Stimulated activated CD4-positive, alpha-beta T cell treated with anti-CD3 and anti-CD28 coated beads, TNF-alpha, amount 100 ng/mL, for 48 hours (primary cell): ENCODE measurements around the gene PLCB4.
"Not testable (repeated sequence)": the region's sequence is repeated elsewhere in the genome, so short reads cannot be mapped to it uniquely, and the experiment has no call there.

ENCODE experiments used
- DNase-seq, 3 donors: peaks; one replicate each; pipeline ENCODE4 v3.0.0-alpha.2; 2020; ENCODE audit warnings: low read depth in 3 of 3

The PLCB4 gene

DNA sequence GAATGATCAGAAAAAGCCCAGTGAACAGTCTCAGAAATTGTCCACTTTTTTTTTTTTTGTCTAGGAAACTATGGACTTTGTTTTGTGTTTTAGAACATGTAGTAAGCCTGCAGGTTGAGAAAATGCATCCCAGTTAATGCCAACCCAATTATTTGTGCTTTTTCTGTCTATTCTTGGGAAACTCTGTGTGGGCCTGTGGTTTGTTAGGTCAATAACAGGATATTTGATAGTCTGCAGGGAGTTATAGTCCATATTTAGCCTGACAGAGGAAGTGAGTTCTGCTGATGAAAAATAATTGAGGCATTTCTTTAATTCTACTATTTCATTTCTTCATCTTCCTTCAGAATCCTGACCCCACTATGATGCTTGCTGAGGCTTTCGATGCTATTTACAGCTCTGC lies 291.5 kb downstream of the PLCB4 start:
- no peak for DNase-seq

DNA sequence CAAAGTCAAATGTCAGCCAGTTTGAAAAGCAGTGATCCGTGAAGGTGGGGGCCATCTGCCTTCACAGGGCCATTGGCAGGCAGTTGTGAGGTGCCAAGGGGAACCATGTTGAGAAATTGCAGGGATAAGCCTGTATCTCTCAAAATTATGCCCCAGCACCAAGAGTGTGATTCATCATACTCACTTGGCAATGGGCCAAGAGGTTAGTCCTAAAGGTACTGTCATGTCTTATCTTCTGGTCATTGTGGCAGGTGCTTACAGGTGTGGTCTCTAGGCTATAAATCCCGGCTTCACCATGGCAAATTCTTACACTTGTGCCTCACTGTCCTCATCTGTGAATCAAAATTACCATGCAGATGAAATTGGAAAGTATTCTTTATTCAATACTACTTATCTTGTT lies 294.8 kb downstream of the PLCB4 start:
- DNase-seq, result no peak

DNA sequence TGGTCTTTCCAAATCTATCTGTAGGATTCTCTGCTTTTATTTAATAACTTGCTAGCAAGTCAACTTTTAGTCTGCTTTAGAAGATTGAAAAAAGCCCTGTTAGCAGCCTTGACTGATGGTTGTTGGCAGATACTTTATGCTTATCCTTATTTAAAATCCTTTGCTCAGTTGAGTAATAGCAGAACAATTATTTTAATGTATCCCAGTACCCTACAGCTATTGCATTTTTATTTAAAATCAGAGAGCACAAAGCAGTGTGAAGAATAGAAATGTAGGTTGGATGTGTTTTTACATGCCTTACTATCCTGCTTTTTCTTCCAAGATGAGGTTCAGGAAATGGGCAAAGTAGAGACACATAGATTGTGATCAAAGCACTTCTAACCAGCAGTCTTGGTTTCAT lies 298.4 kb downstream of the PLCB4 start:
- no peak for DNase-seq

DNA sequence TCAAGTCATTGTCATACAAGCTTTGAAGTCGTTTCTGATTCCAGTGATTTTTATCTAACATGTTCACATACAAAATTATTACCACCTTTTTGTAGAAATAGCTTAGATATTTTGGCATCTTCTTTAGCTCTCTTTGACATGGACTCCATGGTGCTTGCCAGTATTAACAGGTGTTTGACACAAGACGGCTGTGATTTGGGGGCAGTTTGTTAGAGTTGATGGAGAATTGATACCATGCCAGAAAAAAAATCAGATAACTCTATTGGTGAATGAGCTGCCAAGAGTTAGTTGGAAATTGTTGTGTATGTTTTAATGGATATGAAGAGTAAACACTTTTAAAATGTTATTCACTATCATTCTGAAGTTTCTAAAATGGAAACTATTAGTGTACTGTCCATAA lies 298.9 kb downstream of the PLCB4 start:
- DNase-seq, result no peak

DNA sequence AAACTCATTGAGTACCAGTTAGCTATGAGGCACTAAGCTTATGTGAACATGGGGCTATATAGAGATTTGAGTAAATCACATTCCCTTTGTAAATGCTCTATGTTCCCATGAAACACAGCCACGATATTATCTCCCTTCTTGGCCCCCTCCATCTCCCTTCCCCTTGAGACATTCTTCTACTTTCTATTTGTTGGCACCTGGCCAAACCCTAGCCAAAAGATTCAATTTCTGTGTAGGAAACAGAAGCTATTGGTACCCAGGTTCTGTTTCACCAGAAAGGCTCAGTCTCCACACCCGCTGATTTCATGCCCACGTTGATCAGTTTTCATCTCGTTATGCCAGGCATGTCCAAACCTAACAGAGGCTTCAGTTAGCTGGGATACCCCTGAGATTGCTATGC lies 300.0 kb downstream of the PLCB4 start:
- no peak for DNase-seq

DNA sequence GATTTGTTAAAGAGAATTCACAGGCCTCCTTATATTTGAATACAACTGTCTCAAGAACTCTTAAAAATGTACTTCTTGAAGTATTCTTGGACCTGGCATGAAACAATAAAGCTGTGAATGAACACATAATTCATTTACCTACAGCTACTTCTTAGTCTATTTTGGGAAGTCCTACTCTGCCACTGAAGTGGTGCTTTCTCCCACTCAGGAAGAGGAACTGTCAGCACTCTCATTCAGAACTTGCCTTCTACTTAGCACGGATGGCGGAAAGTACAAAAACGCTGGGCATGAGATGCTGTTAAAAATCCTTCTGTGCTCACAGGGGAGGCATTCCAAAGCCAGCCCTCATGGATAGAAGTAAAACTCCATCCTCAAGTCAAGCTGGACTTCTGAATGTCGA lies 300.7 kb downstream of the PLCB4 start:
- DNase-seq, result no peak

DNA sequence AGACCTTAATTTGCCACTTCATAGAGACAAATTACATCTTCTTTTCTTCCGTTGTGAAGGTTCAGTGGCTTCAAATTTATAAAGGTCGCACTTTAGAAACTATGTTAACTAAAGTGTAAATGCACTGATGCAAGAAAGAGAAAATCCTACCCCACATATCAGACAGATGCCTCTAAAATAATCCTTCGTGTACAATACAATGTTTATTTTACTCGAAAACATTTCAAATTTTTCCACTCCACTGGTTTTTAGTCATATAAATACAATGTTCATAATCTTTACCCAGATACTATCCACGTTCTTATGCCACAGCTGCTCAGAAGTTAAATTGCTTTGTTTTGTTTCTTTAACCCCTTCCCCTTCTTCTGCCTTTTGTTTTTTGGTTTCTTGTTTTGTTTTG lies 305.2 kb downstream of the PLCB4 start:
- no peak for DNase-seq

DNA sequence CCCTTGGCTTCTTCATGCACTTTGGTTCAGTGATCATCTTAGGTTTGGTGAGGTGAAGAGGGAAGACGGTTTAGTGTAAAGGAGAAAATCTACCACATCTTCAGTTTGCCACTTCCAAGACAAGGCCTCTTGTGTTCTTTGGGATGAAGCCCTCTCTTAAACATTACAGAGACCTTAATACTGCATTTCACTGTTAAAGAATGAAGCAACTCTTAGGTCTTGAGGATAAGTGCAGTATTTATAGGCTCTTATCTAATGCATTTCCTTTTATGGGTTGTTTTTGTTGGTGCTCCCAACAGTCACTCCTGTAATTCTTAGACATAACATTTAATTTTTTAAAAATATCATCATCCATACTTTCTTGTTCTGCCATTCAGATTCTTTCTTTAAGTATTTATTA lies 305.6 kb downstream of the PLCB4 start:
- DNase-seq, result no peak

DNA sequence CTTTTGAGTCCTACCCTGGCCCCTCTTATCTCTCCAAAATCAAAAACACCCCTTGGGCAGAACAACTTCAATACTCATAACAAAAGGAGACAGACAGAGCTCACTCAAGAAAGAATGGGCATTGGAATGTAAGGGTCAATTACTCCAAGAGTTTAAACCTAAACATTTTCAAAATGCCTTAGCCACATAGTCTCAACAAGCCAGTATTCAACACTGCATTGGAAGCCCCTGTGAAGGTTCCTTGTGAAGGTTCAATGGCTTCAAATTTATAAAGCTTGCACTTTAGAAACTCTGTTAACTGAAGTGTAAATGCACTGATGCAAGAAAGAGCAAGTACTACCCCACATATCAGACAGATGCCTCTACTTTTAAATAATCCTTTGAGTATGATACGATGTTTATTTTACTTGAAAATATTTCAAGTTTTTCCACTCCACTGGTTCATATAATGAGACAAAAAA lies 306.4 kb downstream of the PLCB4 start:
- DNase-seq, result no peak

DNA sequence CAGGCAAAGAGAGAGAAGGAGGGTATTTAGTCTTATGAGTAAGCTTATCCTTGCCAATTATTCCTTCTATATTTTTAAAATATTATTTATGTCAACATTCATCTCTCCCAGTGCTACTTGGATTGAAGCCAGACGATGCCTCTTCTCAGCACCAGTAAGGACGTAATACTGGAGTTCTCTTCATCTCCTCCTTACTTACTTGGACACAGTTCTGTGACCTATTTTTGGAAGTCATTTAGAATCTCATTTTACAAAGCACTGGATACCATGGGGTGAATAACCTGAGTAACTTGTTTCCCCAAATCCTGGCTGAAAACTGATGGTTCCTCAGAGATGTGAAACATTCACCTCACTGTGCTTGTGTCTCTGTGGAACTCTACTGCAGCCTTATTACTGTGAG lies 308.1 kb downstream of the PLCB4 start:
- DNase-seq, result no peak

DNA sequence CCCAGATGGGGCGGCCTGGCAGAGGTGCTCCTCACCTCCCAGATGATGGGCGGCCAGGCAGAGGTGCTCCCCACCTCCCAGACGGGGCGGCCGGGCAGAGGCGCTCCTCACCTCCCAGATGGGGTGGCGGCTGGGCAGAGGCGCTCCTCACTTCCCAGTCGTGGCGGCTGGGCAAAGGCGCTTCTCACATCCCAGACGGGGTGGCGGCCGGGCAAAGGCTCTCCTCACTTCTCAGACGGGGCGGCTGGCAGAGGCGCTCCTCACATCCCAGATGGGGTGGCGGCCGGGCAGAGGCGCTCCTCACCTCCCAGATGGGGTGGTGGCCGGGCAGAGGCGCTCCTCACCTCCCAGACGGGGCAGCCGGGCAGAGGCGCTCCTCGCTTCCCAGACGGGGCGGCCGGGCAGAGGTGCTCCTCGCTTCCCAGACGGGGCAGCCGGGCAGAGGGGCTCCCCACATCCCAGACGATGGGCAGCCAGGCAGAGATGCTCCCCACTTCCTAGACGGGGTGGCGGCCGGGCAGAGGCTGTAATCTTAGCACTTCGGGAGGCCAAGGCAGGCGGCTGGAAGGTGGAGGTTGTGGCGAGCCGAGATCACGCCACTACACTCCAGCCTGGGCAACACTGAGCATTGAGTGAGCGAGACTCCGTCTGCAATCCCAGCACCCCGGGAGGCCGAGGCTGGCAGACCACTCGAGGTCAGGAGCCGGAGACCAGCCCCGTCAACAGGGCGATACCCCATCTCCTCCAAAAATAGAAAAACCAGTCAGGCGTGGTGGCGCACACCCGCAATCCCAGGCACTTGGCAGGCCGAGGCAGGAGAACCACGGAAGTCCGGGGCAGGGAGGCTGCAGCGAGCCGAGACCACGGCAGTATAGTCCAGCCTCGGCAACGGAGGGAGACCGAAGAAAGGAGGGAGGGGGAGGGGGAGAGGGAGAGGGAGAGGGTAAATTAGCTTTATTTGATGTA lies 316.7 kb downstream of the PLCB4 start:
- DNase-seq, result not testable (repeated sequence)

DNA sequence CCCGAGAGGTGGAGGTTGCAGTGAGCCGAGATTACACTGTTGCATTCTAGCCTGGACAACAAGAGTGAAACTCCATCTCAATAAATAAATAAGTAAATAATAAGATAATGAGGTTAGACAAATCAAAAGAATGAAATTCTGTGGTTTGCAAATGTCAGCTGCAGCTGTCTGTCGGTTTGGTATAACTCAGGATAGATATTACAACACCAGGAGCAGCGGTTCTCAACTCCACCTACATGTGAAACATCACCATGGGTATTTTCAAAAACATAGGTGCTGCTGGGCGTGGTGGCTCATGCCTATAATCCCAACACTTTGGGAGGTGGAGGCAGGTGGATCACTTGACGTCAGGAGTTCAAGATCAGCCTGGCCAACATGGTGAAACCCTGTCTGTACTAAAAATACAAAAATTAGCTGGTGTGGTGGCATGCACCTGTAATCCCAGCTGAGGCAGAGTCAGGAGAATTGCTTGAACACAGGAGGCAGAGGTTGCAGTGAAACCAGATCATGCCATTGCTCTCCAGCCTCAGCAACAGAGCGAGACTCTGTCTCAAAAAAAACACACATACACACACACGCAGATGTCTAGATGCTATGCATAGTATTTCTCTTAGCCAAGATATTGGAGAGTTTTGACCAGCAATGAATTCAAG lies 319.4 kb downstream of the PLCB4 start:
- no peak for DNase-seq

DNA sequence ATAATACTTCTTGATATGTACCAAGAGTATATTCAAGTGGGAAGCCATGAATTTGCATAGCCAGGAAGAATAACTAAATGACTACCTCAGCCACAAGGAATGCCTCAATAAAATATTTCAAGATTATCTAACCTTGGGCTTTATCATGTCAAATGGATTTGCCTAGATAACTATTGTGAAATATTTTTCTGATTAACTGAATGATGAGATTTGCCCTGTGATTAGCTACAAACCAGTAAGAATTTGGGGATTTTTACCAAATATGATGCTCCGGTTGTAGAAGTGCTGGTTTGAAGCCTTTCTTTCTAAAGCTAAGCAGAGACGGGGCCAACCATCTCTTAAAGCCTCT lies 319.9 kb downstream of the PLCB4 start:
- no peak for DNase-seq

DNA sequence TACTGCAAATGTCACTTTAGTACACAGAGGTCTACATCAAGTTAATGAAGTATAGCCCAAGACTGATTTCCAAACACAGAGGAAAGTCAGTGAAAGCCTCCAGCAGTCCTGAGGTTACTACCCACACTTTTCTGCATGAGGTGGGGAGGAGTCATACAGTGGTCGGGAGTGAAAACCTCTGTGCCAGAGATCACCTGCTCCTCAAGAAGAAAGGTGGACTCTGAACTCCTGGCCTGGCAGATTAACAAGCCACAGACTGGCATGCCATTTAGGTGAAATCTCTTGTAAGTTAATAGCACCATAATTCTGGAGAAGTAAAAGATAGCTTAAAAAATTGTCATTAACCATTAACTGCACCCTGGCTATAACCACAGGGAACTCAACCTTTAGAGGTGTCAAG lies 320.5 kb downstream of the PLCB4 start:
- DNase-seq, result no peak

DNA sequence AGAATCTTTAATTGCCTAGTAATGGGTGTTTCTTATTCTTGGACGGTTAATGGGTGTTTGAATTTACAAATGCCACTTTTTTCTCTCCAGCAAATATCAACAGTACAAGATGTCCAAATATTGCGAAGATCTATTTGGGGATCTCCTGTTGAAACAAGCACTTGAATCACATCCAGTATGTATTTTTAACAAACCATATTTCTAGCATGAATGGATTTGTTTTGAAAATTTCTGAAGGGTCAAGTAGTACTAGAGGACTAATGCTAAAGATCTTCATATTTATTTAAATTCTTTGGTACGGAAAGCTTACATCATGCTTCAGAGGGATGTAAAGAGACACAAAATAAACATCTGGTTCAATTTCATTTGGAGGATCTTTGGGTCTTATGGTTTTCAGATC lies 321.6 kb downstream of the PLCB4 start:
- DNase-seq, result no peak

DNA sequence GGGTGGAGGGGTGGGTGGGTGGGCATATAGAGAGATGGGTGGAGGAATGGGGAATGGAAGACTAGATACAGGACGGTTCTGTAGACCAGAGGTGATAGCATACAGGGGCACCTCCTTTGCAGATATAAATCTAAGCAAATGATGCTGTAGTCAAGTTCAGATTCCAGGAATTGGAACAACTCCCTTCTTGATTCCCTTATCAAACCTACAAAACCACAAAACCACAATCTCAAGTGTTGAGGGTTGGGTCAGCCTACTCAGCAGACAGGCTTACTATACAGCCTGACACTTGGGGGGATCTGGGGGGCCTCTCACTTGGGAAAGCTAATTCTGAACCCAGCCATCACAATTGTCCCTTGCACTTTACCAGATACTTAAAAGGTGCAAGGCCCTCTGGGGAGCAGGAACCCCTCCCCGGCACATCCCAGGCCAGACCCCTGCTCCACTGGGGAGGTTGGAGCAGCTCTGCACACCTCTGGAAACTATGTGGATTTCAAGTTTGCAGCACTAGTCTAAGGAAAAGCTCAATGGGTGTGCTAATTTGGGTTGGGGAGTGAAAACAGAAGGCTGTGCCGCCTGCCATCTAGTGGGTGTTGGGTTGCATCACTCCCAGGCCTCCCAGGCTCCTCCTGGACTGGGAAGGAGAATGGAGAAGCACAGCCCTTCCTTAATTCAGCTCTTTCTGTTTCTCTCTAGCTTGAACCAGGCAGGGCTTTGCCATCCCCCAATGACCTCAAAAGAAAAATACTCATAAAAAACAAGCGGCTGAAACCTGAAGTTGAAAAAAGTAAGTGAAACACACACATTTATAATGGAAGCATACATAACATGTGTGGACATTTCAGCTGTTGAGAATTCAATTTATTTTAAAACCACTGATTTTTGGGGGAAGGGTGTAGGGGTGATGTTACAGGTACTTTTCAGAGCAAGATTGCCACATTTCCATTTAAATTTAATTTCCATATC lies 324.3 kb downstream of the PLCB4 start:
- no peak for DNase-seq

DNA sequence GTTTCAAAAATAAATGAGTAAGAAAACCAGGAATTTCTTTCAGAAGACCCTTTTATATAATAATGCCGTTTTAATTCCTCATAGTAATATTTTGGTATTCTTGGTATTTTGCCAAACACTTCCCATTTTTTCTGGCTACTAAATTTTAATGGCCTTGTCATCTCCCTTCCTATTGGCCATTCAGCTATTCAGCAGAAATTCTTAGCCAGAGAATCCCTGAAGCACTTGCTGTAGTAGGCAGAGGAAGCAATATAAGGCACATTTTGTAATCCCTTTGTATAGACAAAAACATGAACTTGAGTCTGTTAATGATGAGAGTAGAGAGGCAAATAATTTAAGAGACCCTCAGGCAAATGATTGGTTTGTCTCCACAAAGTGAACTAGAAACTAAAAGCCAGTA lies 327.1 kb downstream of the PLCB4 start:
- DNase-seq, result no peak

DNA sequence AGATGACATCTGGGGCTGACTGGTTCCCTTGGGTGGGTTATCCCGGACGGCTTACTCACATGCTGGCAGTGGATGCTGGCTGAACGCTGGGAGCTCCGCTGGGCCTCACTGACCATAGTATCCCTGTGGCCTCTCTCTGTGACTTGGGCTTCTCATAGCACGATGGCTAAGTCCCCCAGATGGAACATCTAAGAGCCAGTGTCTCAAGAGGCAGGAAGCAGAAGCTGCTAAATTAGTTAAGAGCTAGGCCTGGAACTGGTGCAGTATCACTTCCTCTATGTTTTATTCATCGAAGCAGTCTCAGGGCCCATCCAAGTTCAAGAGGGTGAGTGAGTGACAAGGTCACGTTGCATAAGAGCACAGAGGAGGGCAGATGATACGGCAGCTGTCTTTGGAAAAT lies 329.0 kb downstream of the PLCB4 start:
- DNase-seq, result no peak

DNA sequence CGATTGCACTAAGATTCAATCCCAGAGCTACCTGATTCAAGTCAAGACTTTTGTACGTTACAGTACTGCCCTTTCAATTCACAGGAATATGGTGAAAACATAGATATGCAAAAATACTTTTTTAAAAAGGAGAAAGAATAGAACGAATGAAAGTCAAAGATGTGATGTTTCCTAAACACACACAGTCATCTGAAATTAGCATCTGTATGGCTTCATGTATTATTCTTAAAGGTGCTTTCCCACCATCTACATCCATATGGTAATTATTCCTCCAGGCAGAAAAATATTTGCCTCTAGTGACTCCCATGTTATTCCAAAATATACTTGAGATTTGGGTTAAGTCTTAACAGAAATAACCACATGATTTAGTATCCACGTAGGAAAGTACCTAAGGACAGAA lies 330.0 kb downstream of the PLCB4 start:
- DNase-seq, result no peak

DNA sequence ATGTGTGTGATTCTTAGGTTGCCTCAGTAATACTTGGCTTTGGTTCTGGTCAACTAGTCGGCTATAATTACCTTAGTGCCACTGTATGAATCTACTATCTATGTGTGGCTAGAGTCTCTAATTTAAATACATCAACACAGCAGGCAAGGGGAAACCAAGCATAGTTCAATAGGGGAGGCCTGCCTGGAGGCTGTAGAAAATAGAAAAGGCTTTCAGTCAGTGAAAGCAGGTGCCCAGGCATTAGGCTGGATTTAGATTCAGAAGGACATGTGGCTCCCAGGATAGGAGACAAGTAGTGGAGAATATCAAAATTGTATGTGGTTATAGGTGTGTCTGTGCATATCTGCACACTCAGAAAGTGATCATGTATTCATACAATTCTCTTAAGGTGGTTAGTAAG lies 330.4 kb downstream of the PLCB4 start:
- no peak for DNase-seq

DNA sequence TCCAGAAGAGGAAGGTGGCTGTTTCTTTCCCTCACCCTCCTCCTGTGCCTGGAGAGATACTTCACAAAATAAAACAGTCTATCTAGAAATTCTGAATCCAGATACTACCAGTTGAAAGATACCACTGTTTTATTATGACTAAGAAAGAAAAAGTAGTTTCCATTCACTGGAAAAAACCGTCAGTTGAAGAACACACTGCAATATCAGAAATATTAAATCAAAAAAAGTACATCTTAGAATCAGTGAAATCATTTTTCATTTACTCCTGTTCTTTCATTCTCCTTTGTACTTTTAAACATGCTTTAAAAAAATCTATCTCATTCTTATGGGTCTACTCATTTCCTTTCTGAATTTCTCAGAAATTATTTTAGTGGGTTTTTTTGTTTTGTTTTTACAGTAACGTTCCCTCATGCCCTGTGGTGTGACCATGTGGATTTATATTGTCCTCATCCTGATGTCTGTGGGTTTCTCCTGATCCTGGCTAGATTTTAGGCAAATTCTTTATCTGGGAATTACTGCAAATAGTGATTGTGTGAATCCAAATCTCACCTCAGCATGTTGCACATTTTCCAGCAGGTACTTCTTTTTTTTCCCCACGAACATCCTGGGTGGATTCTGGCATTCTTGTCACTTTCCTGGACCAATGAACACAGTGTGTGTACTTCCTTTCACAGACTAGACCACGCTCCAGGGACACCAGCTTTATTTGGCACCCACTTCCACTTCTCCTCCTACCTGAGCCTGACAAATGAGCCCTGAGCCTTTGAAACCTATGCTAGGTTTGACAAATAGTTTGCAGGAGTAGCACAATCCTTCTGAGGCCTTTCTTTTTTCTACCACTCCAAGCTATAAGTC lies 331.5 kb downstream of the PLCB4 start:
- DNase-seq, result no peak
